ENCODE data around the gene CTDSPL. TPM values are rescaled to one million over a fixed set of nuclear protein-coding genes. Genes with fewer than 3 reads are reported as not detected.

CTDSPL gene
- total RNA-seq (2014; rRNA removed) (6.1 and 11.7 TPM in 2 replicates), Bru-seq, nascent RNA (percentile 43 among the genes with signal in this experiment), BruChase-seq, experiment 1, labeled RNA remaining after a 6-hour chase (percentile 34 among the genes with signal in this experiment), BruChase-seq, experiment 2, labeled RNA remaining after a 2-hour chase (percentile 41 among the genes with signal in this experiment)
- long read RNA-seq, full-length matches to known transcripts, result 4 of 9 reads
- long read RNA-seq, partial matches to known transcripts, result 3 of 9 reads
- long read RNA-seq, other reads (novel, unspliced or antisense), result 2 of 9 reads

- no peaks in the 10 kb centered on the region for H3K9me2 ChIP-seq (replicated peaks; ENCODE audit: low read length)
- BruUV-seq (replicated peaks), result no TSS peak
- peak; percentile 41 for DNase-seq
- TF ChIP-seq CTCF (conservative IDR thresholded peaks at IDR 0.05; ENCODE audit: low read depth, low read length), result no peak
- peaks cover 46% of the 10 kb centered on the region for H3K27me3 ChIP-seq (ENCODE audit: low read length)
- peak; percentile 6; the same call in 1 of the 2 replicates for ATAC-seq
- H3F3A ChIP-seq (ENCODE audit: low read length, unreplicated experiment), result no peaks in the 10 kb centered on the region
- H3K79me2 ChIP-seq (ENCODE audit: low read length), result 0 out of 2 replicates have a peak, but pooled peaks cover 6% of the 10 kb centered on the region
- POLR2A ChIA-PET (ENCODE audit: unreplicated experiment), result no interaction called here
- peak within 1 kb of the TSS; percentile 71 for H2AFZ ChIP-seq (ENCODE audit: low read length)
- H4K20me1 ChIP-seq (ENCODE audit: low read length), result no peaks in the 10 kb centered on the region
- peaks cover 33% of the 10 kb centered on the region for H3K4me1 ChIP-seq (ENCODE audit: insufficient read depth, low read length)
- intact Hi-C loops (cut with micrococcal nuclease), result no loop called here
- peak within 1 kb of the TSS; percentile 66 for H3K4me3 ChIP-seq (ENCODE audit: low read length)
- H3K36me3 ChIP-seq (ENCODE audit: low read depth, low read length), result no peaks in the 10 kb centered on the region
- no peak within 1 kb of the TSS for H3K27ac ChIP-seq (ENCODE audit: low read length)
- peak within 1 kb of the TSS; percentile 25; the same call in 1 of the 2 replicates for H3K9ac ChIP-seq (ENCODE audit: low read length)
- CTCF ChIA-PET, result no interaction called here
- H3K4me2 ChIP-seq (ENCODE audit: low read length), result peak within 1 kb of the TSS; percentile 86
- no peaks in the 10 kb centered on the region for H3K9me3 ChIP-seq (ENCODE audit: low read length)
Observed at GRCh38 chr3:37861620-37862041, at the start of gene CTDSPL. Gene CTDSPL (plus strand): TSS chr3:37861880. CDS start chr3:37862200, 320 bp downstream.

- DNase-seq, result no peak
- H3K36me3 ChIP-seq (ENCODE audit: low read depth, low read length), result no peaks in the 10 kb centered on the region
- no peak overlapping the region for H3K4me2 ChIP-seq (ENCODE audit: low read length)
- no peak for TF ChIP-seq EZH2 (IDR thresholded peaks at IDR 0.05; ENCODE audit: low read length, unreplicated experiment)
- TF ChIP-seq EZH2phosphoT487 (IDR thresholded peaks at IDR 0.05; ENCODE audit: borderline replicate concordance, low read length), result no peak
- TF ChIP-seq CTCF (conservative IDR thresholded peaks at IDR 0.05; ENCODE audit: low read depth, low read length), result no peak
- no peaks in the 10 kb centered on the region for H3K79me2 ChIP-seq (ENCODE audit: low read length)
- ChIA-PET CTCF (no interaction called here), POLR2A (ENCODE audit: unreplicated experiment) (no interaction called here)
- no peak overlapping the region for H2AFZ ChIP-seq (ENCODE audit: low read length)
- no peaks in the 10 kb centered on the region for H3K9me3 ChIP-seq (ENCODE audit: low read length)
- H3K27ac ChIP-seq (ENCODE audit: low read length), result no peak overlapping the region
- H3F3A ChIP-seq (ENCODE audit: low read length, unreplicated experiment), result no peaks in the 10 kb centered on the region
- no peaks in the 10 kb centered on the region for H3K4me1 ChIP-seq (ENCODE audit: insufficient read depth, low read length)
- H3K9ac ChIP-seq (ENCODE audit: low read length), result no peak overlapping the region
- ATAC-seq, result no peak
- no peak overlapping the region for H3K4me3 ChIP-seq (ENCODE audit: low read length)
- no peaks in the 10 kb centered on the region for H4K20me1 ChIP-seq (ENCODE audit: low read length)
- intact Hi-C loops (cut with micrococcal nuclease), result no loop called here
- no TSS peak for BruUV-seq (replicated peaks)
- H3K27me3 ChIP-seq (ENCODE audit: low read length), result peaks cover 43% of the 10 kb centered on the region
- H3K9me2 ChIP-seq (replicated peaks; ENCODE audit: low read length), result no peaks in the 10 kb centered on the region
Observed at GRCh38 chr3:37812499-37812896, 49.2 kb upstream of the CTDSPL start.

- Histone ChIP-seq H3K4me2 (ENCODE audit: low read length) (no peak overlapping the region), H3K9me3 (ENCODE audit: low read length) (no peaks in the 10 kb centered on the region), H3K4me3 (ENCODE audit: low read length) (no peak overlapping the region), H4K20me1 (ENCODE audit: low read length) (no peaks in the 10 kb centered on the region), H3K36me3 (ENCODE audit: low read depth, low read length) (no peaks in the 10 kb centered on the region), H2AFZ (ENCODE audit: low read length) (no peak overlapping the region), H3F3A (ENCODE audit: low read length, unreplicated experiment) (no peaks in the 10 kb centered on the region), H3K9ac (ENCODE audit: low read length) (no peak overlapping the region), H3K79me2 (ENCODE audit: low read length) (no peaks in the 10 kb centered on the region), H3K27ac (ENCODE audit: low read length) (no peak overlapping the region), H3K27me3 (ENCODE audit: low read length) (peaks cover 37% of the 10 kb centered on the region), H3K9me2 (replicated peaks; ENCODE audit: low read length) (no peaks in the 10 kb centered on the region), H3K4me1 (ENCODE audit: insufficient read depth, low read length) (no peaks in the 10 kb centered on the region)
- intact Hi-C loops (cut with micrococcal nuclease), result no loop called here
- no peak for ATAC-seq
- ChIA-PET POLR2A (ENCODE audit: unreplicated experiment) (no interaction called here), CTCF (no interaction called here)
- BruUV-seq (replicated peaks), result no TSS peak
- TF ChIP-seq CTCF (conservative IDR thresholded peaks at IDR 0.05; ENCODE audit: low read depth, low read length), result no peak
- no peak for TF ChIP-seq EZH2 (IDR thresholded peaks at IDR 0.05; ENCODE audit: low read length, unreplicated experiment)
- TF ChIP-seq EZH2phosphoT487 (IDR thresholded peaks at IDR 0.05; ENCODE audit: borderline replicate concordance, low read length), result no peak
- no peak for DNase-seq
Observed at GRCh38 chr3:37813403-37813802, 48.3 kb upstream of the CTDSPL start.
